Immature natural killer cell (primary cell): ENCODE measurements around the gene ROBO1. TPM values are rescaled to one million over a fixed set of nuclear protein-coding genes. Genes with fewer than 3 reads are reported as not detected.
"Not testable (repeated sequence)": the region's sequence is repeated elsewhere in the genome, so short reads cannot be mapped to it uniquely, and the experiment has no call there.

Source experiments
- DNase-seq, 3 donors: peaks; one replicate each; pipeline ENCODE4 v3.0.0; 2022; ENCODE audit warnings: mixed read lengths in 1 of 3
- H3K27ac Mint-ChIP-seq, 6 donors: one replicate each; pipeline ENCODE4 v1.8.0; 2020; ENCODE audit warnings: mixed read lengths in 6 of 6, mild to moderate bottlenecking in 5 of 6, inconsistent platforms in 4 of 6, moderate library complexity in 3 of 6
- H3K27me3 Mint-ChIP-seq, 3 donors: one replicate each; pipeline ENCODE4 v1.8.0; 2020 to 2021; ENCODE audit warnings: low read depth in 3 of 3, mild to moderate bottlenecking in 3 of 3, mixed read lengths in 3 of 3, moderate library complexity in 3 of 3, inconsistent platforms in 1 of 3
- H3K36me3 Mint-ChIP-seq, 3 donors: one replicate each; pipeline ENCODE4 v1.8.0; 2020; ENCODE audit warnings: mixed read lengths in 3 of 3, inconsistent platforms in 2 of 3, mild to moderate bottlenecking in 2 of 3
- H3K4me1 Mint-ChIP-seq, 2 donors: one replicate each; pipeline ENCODE4 v1.8.0; 2020; ENCODE audit warnings: inconsistent platforms in 2 of 2, mild to moderate bottlenecking in 2 of 2, mixed read lengths in 2 of 2, moderate library complexity in 1 of 2
- H3K4me3 Mint-ChIP-seq, 5 donors: one replicate each; pipeline ENCODE4 v1.8.0; 2020; ENCODE audit warnings: mild to moderate bottlenecking in 5 of 5, mixed read lengths in 5 of 5, inconsistent platforms in 3 of 5, moderate library complexity in 3 of 5
- H3K9me3 Mint-ChIP-seq, 6 donors: one replicate each; pipeline ENCODE4 v1.8.0; 2020; ENCODE audit warnings: mild to moderate bottlenecking in 6 of 6, mixed read lengths in 6 of 6, inconsistent platforms in 4 of 6, moderate library complexity in 3 of 6
- polyA plus RNA-seq, 3 donors: library from polyadenylated mRNA; unstranded; fragments of 300-500 nt; fragmentation: Illumina TruSeq; gene quantifications; one replicate each; pipeline ENCODE4 v1.2.3, GENCODE V29; 2021

The ROBO1 gene
- polyA plus RNA-seq: under 1 TPM in 1 of 3 donors, not detected in 2; 0.63 TPM

DNA sequence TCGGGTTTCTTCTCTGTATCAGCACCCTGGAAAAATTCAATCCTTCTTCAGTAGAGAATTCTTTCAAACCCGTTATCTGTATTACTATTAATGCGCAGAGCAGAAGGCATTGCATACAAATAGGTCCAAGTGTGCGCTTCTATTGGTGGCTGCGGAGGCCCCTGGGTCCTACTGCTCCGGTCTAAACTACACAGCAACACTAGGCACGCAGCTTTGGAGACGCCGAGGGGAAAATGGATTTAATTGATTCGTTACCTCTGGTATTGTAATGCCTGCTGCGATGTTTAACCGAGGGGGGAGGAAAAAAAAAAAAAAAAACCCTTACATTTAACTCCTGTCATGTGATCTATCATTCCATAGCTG is at the start of gene ROBO1:
TSS of gene ROBO1 (minus strand) at position 94 of the 363 bp plus-strand sequence.
- H3K4me3 Mint-ChIP-seq: no peak within 1 kb of the TSS
- no peak for DNase-seq
- no peaks in the 10 kb centered on the region for H3K36me3 Mint-ChIP-seq
- H3K27me3 Mint-ChIP-seq: no peaks in the 10 kb centered on the region
- peaks cover 4 to 34% (median 24%) of the 10 kb centered on the region in 6 donors for H3K9me3 Mint-ChIP-seq
- H3K27ac Mint-ChIP-seq: no peak within 1 kb of the TSS
- H3K4me1 Mint-ChIP-seq: no peaks in the 10 kb centered on the region

DNA sequence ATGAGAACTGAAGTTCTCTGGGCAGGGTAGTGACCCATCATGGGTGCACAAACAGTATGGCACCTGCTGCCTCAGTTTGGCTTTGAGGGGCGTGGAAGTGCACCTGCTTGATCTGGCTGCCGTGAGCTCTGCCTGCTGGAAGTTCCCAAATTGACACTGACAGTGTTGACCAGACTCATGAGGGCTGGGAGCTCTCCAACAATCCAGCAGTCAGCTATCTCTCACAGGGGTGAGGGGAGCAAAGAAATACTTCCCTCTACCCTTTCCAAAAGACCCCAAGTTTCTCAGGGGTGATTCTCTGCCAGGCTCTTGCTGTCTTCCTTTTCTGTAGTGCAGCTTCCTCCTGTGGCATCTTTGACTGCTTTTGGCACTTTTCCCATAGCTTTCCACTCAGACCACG is 49.4 kb upstream of the ROBO1 start:
- Mint-ChIP-seq H3K4me3 (no peak overlapping the region), H3K4me1 (no peaks in the 10 kb centered on the region), H3K36me3 (peaks cover 0 to 5% (median 0%) of the 10 kb centered on the region in 3 donors), H3K27ac (no peak overlapping the region), H3K9me3 (peaks cover 8 to 60% (median 45%) of the 10 kb centered on the region in 6 donors), H3K27me3 (no peaks in the 10 kb centered on the region)
- no peak for DNase-seq

DNA sequence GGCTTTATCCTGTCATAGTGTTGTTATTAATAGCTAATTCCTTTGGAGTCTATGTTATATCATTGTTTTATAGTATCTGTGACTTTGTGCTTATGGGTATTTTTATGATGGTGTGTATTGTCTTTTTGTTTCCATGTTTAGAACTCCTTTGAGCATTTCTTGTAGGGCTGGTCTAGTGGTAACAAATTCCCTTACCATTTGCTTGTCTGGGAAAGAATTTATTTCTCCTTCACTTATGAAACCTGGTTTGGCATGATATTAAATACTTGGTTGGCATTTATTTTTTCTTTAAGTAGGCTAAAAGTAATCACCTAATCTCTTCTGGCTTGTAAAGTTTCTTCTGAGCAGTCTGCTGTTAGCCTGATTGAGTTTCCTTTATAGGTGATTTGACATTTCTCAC is 47.7 kb upstream of the ROBO1 start:
- Mint-ChIP-seq H3K27ac (no peak overlapping the region), H3K4me3 (no peak overlapping the region), H3K27me3 (no peaks in the 10 kb centered on the region), H3K36me3 (peaks cover 0 to 5% (median 0%) of the 10 kb centered on the region in 3 donors), H3K9me3 (peaks cover 13 to 72% (median 46%) of the 10 kb centered on the region in 6 donors), H3K4me1 (no peaks in the 10 kb centered on the region)
- no peak for DNase-seq

GRCh38 chr3:79810581-79810980 is 42.8 kb upstream of the ROBO1 start:
- H3K9me3 Mint-ChIP-seq: peaks cover 6 to 49% (median 30%) of the 10 kb centered on the region in 6 donors
- no peaks in the 10 kb centered on the region for H3K36me3 Mint-ChIP-seq

GRCh38 chr3:79810092-79810491 is 42.3 kb upstream of the ROBO1 start:
- H3K36me3 Mint-ChIP-seq: no peaks in the 10 kb centered on the region
- H3K4me3 Mint-ChIP-seq: no peak overlapping the region
- no peak overlapping the region for H3K27ac Mint-ChIP-seq
- H3K9me3 Mint-ChIP-seq: peaks cover 4 to 44% (median 25%) of the 10 kb centered on the region in 6 donors
- peaks cover 0 to 2% (median 0%) of the 10 kb centered on the region in 3 donors for H3K27me3 Mint-ChIP-seq
- DNase-seq: no peak
- H3K4me1 Mint-ChIP-seq: no peaks in the 10 kb centered on the region

More at GRCh38 chr3:79810581-79810980, 42.8 kb upstream of the ROBO1 start:
- no peaks in the 10 kb centered on the region for H3K4me1 Mint-ChIP-seq
- no peak overlapping the region for H3K27ac Mint-ChIP-seq
- DNase-seq: no peak
- H3K4me3 Mint-ChIP-seq: no peak overlapping the region
- peaks cover 0 to 2% (median 0%) of the 10 kb centered on the region in 3 donors for H3K27me3 Mint-ChIP-seq

GRCh38 chr3:79809106-79809505 is 41.3 kb upstream of the ROBO1 start:
- H3K27ac Mint-ChIP-seq: no peak overlapping the region

GRCh38 chr3:79808515-79808914 is 40.7 kb upstream of the ROBO1 start:
- peaks cover 3 to 31% (median 16%) of the 10 kb centered on the region in 6 donors for H3K9me3 Mint-ChIP-seq
- DNase-seq: no peak
- no peak overlapping the region for H3K27ac Mint-ChIP-seq
- H3K4me3 Mint-ChIP-seq: no peak overlapping the region
- H3K27me3 Mint-ChIP-seq: peaks cover 0 to 3% (median 0%) of the 10 kb centered on the region in 3 donors
- no peaks in the 10 kb centered on the region for H3K36me3 Mint-ChIP-seq
- no peaks in the 10 kb centered on the region for H3K4me1 Mint-ChIP-seq

More at GRCh38 chr3:79809106-79809505, 41.3 kb upstream of the ROBO1 start:
- Mint-ChIP-seq H3K4me3 (no peak overlapping the region), H3K36me3 (no peaks in the 10 kb centered on the region), H3K9me3 (peaks cover 4 to 36% (median 19%) of the 10 kb centered on the region in 6 donors), H3K27me3 (peaks cover 0 to 2% (median 0%) of the 10 kb centered on the region in 3 donors), H3K4me1 (no peaks in the 10 kb centered on the region)
- DNase-seq: no peak

- H3K9me3 Mint-ChIP-seq: peaks cover 3 to 40% (median 22%) of the 10 kb centered on the region in 6 donors
- not testable (repeated sequence) for H3K27ac Mint-ChIP-seq, H3K4me3 Mint-ChIP-seq, H3K4me1 Mint-ChIP-seq, H3K36me3 Mint-ChIP-seq, DNase-seq, H3K27me3 Mint-ChIP-seq
These were observed 22.4 kb upstream of the ROBO1 start for GRCh38 chr3:79790177-79790576.

GRCh38 chr3:79773291-79773690 is 5.5 kb upstream of the ROBO1 start:
- Mint-ChIP-seq H3K4me3 (no peak overlapping the region), H3K27ac (no peak overlapping the region), H3K27me3 (peaks cover 0 to 6% (median 2%) of the 10 kb centered on the region in 3 donors), H3K36me3 (peaks cover 0 to 4% (median 0%) of the 10 kb centered on the region in 3 donors), H3K4me1 (no peaks in the 10 kb centered on the region), H3K9me3 (peaks cover 16 to 37% (median 27%) of the 10 kb centered on the region in 6 donors)
- no peak for DNase-seq

DNA sequence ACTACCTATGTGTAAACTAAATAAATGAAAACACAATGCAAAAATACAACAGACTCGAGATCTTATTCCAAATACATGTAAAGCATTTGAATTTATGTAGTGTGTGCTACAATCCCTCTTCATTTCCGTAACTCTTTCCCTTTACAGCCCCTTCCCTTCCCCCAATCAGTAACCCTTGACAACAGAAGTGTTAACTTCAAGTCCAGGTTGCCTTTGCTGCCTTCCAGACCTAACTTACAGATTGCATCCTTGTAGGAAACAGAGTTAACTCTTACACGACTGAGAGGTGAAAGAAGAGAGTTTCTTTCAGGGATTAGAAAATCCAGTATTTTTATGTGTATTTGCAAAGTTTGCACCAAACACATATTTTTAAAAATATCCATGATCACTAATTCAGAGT is 1.4 kb upstream of the ROBO1 start:
- peaks cover 11 to 38% (median 24%) of the 10 kb centered on the region in 6 donors for H3K9me3 Mint-ChIP-seq
- peaks cover 0 to 3% (median 0%) of the 10 kb centered on the region in 3 donors for H3K27me3 Mint-ChIP-seq
- peaks cover 0 to 4% (median 0%) of the 10 kb centered on the region in 3 donors for H3K36me3 Mint-ChIP-seq
- no peak overlapping the region for H3K27ac Mint-ChIP-seq
- DNase-seq: no peak
- H3K4me1 Mint-ChIP-seq: no peaks in the 10 kb centered on the region
- no peak overlapping the region for H3K4me3 Mint-ChIP-seq

DNA sequence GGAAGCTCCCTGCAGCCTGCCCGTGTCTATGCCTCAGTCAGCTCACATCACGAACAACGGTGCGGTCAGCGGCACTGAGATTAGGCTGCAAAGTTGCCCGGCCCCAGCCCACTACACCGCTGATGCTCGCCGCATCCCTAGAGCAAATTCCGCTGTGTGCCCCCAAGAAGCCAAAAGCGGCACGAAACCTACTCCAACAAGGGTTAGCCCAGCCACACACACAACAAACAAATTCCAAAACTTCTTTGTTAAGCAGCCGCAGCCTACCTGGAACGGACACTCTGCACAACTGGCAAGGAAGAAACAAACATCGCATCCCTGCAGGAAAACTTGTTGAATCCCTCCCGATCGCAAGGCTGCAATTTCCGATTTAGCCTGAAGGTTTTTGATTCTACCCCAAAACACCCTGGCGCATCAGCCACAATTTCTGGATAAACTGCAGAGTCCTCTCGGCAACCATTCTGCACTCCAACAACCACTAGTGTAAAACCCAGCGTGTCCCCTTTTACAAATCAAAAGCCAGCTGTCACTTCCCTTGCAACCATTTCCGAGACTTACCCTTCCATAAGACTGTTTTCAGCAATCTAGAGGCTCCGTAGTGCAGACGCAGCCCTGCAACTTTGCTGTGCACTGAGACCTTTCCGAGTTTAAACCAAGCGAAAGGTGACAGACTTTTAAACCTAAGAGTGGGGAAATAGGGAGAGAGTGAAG is 449 bp downstream of the ROBO1 start:
- Mint-ChIP-seq H3K4me1 (no peaks in the 10 kb centered on the region), H3K36me3 (no peaks in the 10 kb centered on the region), H3K9me3 (peaks cover 6 to 39% (median 25%) of the 10 kb centered on the region in 6 donors), H3K27me3 (no peaks in the 10 kb centered on the region), H3K27ac (no peak overlapping the region), H3K4me3 (no peak overlapping the region)
- no peak for DNase-seq

DNA sequence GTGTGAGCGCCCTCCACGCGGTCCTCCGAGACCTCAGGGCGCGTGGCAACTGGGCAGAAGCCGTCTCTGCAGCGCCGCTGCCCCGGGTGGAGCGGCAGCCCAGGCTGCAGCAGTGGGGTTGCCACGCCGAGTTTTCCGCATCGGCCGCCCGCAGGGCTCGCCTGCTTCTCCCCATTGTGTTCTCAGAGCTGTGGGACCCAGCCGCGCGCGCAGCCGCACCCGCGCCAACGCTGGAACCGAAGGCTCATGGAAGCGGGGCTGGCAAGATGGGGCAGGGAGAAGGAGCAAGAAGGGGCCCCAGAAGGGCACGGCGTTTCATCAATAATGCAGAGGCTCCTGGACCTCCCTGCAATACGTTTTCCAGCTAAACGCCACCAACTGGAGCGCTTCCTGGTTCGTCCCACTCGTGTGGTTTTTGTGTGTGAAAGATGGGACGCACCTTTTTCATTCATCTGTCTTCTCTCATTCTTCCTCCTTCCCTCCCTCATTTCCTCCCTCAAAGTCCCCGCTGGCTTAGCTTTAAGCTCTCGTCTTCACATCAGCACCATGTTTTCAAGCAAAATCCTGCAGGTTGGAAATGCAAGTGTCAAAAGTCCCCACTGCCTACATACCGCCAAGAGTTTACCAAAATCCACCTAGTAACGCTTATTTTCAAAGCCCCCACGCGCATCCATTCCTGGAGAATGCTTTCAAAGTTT is 1.2 kb downstream of the ROBO1 start:
- no peak overlapping the region for H3K4me3 Mint-ChIP-seq
- H3K9me3 Mint-ChIP-seq: peaks cover 6 to 45% (median 29%) of the 10 kb centered on the region in 6 donors

GRCh38 chr3:79765911-79766310 is 1.9 kb downstream of the ROBO1 start:
- Mint-ChIP-seq H3K27me3 (peaks cover 0 to 2% (median 0%) of the 10 kb centered on the region in 3 donors), H3K27ac (no peak overlapping the region), H3K4me3 (no peak overlapping the region), H3K4me1 (no peaks in the 10 kb centered on the region), H3K9me3 (peaks cover 6 to 48% (median 31%) of the 10 kb centered on the region in 6 donors), H3K36me3 (no peaks in the 10 kb centered on the region)
- DNase-seq: no peak

More for the DNA sequence above, 1.2 kb downstream of the ROBO1 start:
- Mint-ChIP-seq H3K36me3 (no peaks in the 10 kb centered on the region), H3K4me1 (no peaks in the 10 kb centered on the region), H3K27ac (no peak overlapping the region), H3K27me3 (no peaks in the 10 kb centered on the region)
- no peak for DNase-seq

- H3K36me3 Mint-ChIP-seq: no peaks in the 10 kb centered on the region
- no peak overlapping the region for H3K4me3 Mint-ChIP-seq
These were observed 6.4 kb downstream of the ROBO1 start for GRCh38 chr3:79761441-79761840.

More at GRCh38 chr3:79761441-79761840, 6.4 kb downstream of the ROBO1 start:
- no peaks in the 10 kb centered on the region for H3K4me1 Mint-ChIP-seq
- H3K27me3 Mint-ChIP-seq: peaks cover 0 to 2% (median 0%) of the 10 kb centered on the region in 3 donors
- DNase-seq: no peak
- H3K27ac Mint-ChIP-seq: no peak overlapping the region
- H3K9me3 Mint-ChIP-seq: peaks cover 13 to 69% (median 35%) of the 10 kb centered on the region in 6 donors
